ENCODE results near the gene CSMD2. TPM values are rescaled to one million over a fixed set of nuclear protein-coding genes. Genes with fewer than 3 reads are reported as not detected.

CSMD2 gene
- total and polyA plus RNA-seq, 2 experiments from 2014 or later: 5.3 to 16.6 TPM

DNA sequence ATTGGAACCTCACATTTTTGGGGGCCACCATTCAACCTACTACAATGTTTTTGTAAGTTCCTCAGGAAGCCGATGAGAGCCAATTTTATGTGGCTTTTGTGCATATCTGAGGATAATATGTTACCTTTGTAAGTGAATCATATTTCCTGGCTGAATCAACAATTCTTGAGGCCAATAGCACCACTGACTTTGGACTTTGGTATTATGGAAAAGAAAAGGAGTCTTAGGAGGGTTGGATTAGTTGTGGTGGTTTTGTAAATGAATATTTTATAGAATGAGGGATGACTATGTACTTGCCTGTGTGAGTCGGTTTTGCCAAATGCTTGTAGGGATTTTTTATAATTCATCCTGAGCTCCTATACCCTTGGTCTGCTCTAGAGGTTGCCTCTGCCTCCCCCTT, 482.7 kb downstream of the CSMD2 start:
- Mint-ChIP-seq H3K36me3 (ENCODE audit: low read depth) (peaks cover 34% of the 10 kb centered on the region), H3K27ac (no peak overlapping the region), H3K27me3 (ENCODE audit: insufficient read depth, low read depth, poor library complexity) (peaks cover 6% of the 10 kb centered on the region), H3K4me3 (no peak overlapping the region), H3K9me3 (peaks cover 7% of the 10 kb centered on the region; the same call in 2 of the 3 replicates), H3K4me1 (peaks cover 8% of the 10 kb centered on the region)
- Histone ChIP-seq H3K4me1 (ENCODE audit: insufficient read depth) (no peaks in the 10 kb centered on the region), H3K27ac (ENCODE audit: low read depth) (no peak overlapping the region), H3K9me2 (ENCODE audit: insufficient read depth) (no peaks in the 10 kb centered on the region), H3K4me2 (no peak overlapping the region), H3K27me3 (ENCODE audit: insufficient read depth) (no peaks in the 10 kb centered on the region), H4K20me1 (replicated peaks; ENCODE audit: insufficient read depth) (no peaks in the 10 kb centered on the region), H3K4me3 (no peak overlapping the region), H3K79me2 (replicated peaks; ENCODE audit: insufficient read depth) (no peaks in the 10 kb centered on the region), H3K36me3 (ENCODE audit: insufficient read depth) (no peaks in the 10 kb centered on the region), H3F3A (replicated peaks; ENCODE audit: low read depth) (no peaks in the 10 kb centered on the region), H2AFZ (no peak overlapping the region)
- no peak for ATAC-seq
- TF ChIP-seq, protein P1, sequence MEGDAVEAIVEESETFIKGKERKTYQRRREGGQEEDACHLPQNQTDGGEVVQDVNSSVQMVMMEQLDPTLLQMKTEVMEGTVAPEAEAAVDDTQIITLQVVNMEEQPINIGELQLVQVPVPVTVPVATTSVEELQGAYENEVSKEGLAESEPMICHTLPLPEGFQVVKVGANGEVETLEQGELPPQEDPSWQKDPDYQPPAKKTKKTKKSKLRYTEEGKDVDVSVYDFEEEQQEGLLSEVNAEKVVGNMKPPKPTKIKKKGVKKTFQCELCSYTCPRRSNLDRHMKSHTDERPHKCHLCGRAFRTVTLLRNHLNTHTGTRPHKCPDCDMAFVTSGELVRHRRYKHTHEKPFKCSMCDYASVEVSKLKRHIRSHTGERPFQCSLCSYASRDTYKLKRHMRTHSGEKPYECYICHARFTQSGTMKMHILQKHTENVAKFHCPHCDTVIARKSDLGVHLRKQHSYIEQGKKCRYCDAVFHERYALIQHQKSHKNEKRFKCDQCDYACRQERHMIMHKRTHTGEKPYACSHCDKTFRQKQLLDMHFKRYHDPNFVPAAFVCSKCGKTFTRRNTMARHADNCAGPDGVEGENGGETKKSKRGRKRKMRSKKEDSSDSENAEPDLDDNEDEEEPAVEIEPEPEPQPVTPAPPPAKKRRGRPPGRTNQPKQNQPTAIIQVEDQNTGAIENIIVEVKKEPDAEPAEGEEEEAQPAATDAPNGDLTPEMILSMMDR (conservative IDR thresholded peaks at IDR 0.05; ENCODE audit: low read depth in 2 of 2): no peak
- TF ChIP-seq ZNF331 (CRISPR knock-in tag; IDR thresholded peaks at IDR 0.05; ENCODE audit: low read depth) (no peak), JUNB (IDR thresholded peaks at IDR 0.05; ENCODE audit: unreplicated experiment) (no peak), ZNF114 (CRISPR knock-in tag; IDR thresholded peaks at IDR 0.05) (no peak), STAT1 (IDR thresholded peaks at IDR 0.05; ENCODE audit: unreplicated experiment) (no peak)
- TF ChIP-seq, protein P2, sequence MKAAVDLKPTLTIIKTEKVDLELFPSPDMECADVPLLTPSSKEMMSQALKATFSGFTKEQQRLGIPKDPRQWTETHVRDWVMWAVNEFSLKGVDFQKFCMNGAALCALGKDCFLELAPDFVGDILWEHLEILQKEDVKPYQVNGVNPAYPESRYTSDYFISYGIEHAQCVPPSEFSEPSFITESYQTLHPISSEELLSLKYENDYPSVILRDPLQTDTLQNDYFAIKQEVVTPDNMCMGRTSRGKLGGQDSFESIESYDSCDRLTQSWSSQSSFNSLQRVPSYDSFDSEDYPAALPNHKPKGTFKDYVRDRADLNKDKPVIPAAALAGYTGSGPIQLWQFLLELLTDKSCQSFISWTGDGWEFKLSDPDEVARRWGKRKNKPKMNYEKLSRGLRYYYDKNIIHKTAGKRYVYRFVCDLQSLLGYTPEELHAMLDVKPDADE (IDR thresholded peaks at IDR 0.05): no peak
- no peak for DNase-seq (ENCODE audit: low spot score)

DNA sequence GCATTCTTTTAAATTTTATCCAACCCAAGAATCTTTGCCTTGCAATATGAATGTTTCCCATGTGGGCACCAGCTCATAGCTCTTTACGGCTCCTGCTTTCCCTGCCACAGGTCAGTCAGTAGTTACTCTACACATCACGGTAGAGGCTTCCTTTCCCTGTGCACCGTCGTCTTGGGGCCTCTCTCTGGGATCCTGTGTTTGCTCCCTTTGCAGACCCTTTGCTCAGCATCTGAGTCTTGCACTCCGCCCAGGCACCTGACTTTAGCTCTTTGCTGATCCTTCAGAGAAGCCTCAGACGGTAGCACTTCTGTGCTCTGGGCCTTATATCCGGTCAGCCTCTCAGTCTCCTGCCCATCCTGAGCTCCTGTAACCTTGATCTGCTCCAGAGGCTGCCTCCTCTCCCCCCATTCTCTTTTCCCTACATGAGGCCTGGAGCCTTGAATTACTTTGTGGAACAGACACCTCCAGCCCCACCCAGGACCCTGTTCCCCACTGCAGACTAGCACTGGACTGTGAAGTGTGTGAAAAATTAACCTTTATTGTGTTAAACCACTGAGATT, 484.7 kb downstream of the CSMD2 start:
- H3K4me1 ChIP-seq (ENCODE audit: insufficient read depth): no peaks in the 10 kb centered on the region
- no peaks in the 10 kb centered on the region for H3K36me3 ChIP-seq (ENCODE audit: insufficient read depth)
- peaks cover 5% of the 10 kb centered on the region for H3K27me3 Mint-ChIP-seq (ENCODE audit: insufficient read depth, low read depth, poor library complexity)
- H3K27ac Mint-ChIP-seq: no peak overlapping the region
- no peaks in the 10 kb centered on the region for H4K20me1 ChIP-seq (replicated peaks; ENCODE audit: insufficient read depth)
- H3K9me3 Mint-ChIP-seq: peaks cover 16% of the 10 kb centered on the region; the same call in 2 of the 3 replicates
- H3K4me3 ChIP-seq: no peak overlapping the region
- H3K9me2 ChIP-seq (ENCODE audit: insufficient read depth): no peaks in the 10 kb centered on the region
- H3K79me2 ChIP-seq (replicated peaks; ENCODE audit: insufficient read depth): no peaks in the 10 kb centered on the region
- no peak overlapping the region for H3K27ac ChIP-seq (ENCODE audit: low read depth)
- DNase-seq (ENCODE audit: low spot score): no peak
- TF ChIP-seq POLR2AphosphoS5 (IDR thresholded peaks at IDR 0.05; ENCODE audit: low read depth): no peak
- TF ChIP-seq ZNF114 (CRISPR knock-in tag; IDR thresholded peaks at IDR 0.05): no peak
- no peak for TF ChIP-seq JUNB (IDR thresholded peaks at IDR 0.05; ENCODE audit: unreplicated experiment)
- peaks cover 35% of the 10 kb centered on the region for H3K36me3 Mint-ChIP-seq (ENCODE audit: low read depth)
- no peaks in the 10 kb centered on the region for H3K27me3 ChIP-seq (ENCODE audit: insufficient read depth)
- H3K4me2 ChIP-seq: no peak overlapping the region
- ATAC-seq: no peak
- H3K4me1 Mint-ChIP-seq: peaks cover 8% of the 10 kb centered on the region
- H2AFZ ChIP-seq: no peak overlapping the region
- no peaks in the 10 kb centered on the region for H3F3A ChIP-seq (replicated peaks; ENCODE audit: low read depth)
- no peak overlapping the region for H3K4me3 Mint-ChIP-seq

DNA sequence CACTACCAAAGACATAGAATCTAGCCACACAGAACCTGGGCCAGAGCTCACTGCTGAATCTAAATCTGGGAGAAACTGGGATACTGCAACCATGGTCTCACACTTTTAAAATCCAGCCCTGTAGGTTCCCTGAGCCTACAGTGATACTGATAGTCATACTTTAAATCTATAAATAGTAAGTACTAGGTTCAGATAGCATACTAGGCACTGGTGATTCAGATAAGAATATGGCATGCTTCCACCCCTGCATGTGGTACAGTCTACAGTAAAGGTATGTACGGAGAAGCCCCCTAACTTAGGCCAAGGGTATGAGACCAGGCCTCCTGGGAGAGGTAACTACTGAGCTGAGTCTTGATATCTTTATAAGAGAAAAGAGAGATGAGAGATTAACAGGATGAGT, 494.5 kb downstream of the CSMD2 start:
- Mint-ChIP-seq H3K27ac (no peak overlapping the region), H3K4me3 (no peak overlapping the region), H3K9me3 (peaks cover 54% of the 10 kb centered on the region), H3K36me3 (ENCODE audit: low read depth) (peaks cover 72% of the 10 kb centered on the region), H3K27me3 (ENCODE audit: insufficient read depth, low read depth, poor library complexity) (peaks cover 4% of the 10 kb centered on the region), H3K4me1 (no peaks in the 10 kb centered on the region)
- Histone ChIP-seq H3K4me3 (no peak overlapping the region), H4K20me1 (replicated peaks; ENCODE audit: insufficient read depth) (no peaks in the 10 kb centered on the region), H3K36me3 (ENCODE audit: insufficient read depth) (0 out of 2 replicates have a peak, but pooled peaks cover 2% of the 10 kb centered on the region), H3F3A (replicated peaks; ENCODE audit: low read depth) (no peaks in the 10 kb centered on the region), H2AFZ (no peak overlapping the region), H3K27me3 (ENCODE audit: insufficient read depth) (no peaks in the 10 kb centered on the region), H3K4me1 (ENCODE audit: insufficient read depth) (no peaks in the 10 kb centered on the region), H3K27ac (ENCODE audit: low read depth) (no peak overlapping the region), H3K79me2 (replicated peaks; ENCODE audit: insufficient read depth) (no peaks in the 10 kb centered on the region), H3K4me2 (no peak overlapping the region), H3K9me2 (ENCODE audit: insufficient read depth) (no peaks in the 10 kb centered on the region)
- ATAC-seq: no peak
- DNase-seq (ENCODE audit: low spot score): no peak
- TF ChIP-seq, protein P3, sequence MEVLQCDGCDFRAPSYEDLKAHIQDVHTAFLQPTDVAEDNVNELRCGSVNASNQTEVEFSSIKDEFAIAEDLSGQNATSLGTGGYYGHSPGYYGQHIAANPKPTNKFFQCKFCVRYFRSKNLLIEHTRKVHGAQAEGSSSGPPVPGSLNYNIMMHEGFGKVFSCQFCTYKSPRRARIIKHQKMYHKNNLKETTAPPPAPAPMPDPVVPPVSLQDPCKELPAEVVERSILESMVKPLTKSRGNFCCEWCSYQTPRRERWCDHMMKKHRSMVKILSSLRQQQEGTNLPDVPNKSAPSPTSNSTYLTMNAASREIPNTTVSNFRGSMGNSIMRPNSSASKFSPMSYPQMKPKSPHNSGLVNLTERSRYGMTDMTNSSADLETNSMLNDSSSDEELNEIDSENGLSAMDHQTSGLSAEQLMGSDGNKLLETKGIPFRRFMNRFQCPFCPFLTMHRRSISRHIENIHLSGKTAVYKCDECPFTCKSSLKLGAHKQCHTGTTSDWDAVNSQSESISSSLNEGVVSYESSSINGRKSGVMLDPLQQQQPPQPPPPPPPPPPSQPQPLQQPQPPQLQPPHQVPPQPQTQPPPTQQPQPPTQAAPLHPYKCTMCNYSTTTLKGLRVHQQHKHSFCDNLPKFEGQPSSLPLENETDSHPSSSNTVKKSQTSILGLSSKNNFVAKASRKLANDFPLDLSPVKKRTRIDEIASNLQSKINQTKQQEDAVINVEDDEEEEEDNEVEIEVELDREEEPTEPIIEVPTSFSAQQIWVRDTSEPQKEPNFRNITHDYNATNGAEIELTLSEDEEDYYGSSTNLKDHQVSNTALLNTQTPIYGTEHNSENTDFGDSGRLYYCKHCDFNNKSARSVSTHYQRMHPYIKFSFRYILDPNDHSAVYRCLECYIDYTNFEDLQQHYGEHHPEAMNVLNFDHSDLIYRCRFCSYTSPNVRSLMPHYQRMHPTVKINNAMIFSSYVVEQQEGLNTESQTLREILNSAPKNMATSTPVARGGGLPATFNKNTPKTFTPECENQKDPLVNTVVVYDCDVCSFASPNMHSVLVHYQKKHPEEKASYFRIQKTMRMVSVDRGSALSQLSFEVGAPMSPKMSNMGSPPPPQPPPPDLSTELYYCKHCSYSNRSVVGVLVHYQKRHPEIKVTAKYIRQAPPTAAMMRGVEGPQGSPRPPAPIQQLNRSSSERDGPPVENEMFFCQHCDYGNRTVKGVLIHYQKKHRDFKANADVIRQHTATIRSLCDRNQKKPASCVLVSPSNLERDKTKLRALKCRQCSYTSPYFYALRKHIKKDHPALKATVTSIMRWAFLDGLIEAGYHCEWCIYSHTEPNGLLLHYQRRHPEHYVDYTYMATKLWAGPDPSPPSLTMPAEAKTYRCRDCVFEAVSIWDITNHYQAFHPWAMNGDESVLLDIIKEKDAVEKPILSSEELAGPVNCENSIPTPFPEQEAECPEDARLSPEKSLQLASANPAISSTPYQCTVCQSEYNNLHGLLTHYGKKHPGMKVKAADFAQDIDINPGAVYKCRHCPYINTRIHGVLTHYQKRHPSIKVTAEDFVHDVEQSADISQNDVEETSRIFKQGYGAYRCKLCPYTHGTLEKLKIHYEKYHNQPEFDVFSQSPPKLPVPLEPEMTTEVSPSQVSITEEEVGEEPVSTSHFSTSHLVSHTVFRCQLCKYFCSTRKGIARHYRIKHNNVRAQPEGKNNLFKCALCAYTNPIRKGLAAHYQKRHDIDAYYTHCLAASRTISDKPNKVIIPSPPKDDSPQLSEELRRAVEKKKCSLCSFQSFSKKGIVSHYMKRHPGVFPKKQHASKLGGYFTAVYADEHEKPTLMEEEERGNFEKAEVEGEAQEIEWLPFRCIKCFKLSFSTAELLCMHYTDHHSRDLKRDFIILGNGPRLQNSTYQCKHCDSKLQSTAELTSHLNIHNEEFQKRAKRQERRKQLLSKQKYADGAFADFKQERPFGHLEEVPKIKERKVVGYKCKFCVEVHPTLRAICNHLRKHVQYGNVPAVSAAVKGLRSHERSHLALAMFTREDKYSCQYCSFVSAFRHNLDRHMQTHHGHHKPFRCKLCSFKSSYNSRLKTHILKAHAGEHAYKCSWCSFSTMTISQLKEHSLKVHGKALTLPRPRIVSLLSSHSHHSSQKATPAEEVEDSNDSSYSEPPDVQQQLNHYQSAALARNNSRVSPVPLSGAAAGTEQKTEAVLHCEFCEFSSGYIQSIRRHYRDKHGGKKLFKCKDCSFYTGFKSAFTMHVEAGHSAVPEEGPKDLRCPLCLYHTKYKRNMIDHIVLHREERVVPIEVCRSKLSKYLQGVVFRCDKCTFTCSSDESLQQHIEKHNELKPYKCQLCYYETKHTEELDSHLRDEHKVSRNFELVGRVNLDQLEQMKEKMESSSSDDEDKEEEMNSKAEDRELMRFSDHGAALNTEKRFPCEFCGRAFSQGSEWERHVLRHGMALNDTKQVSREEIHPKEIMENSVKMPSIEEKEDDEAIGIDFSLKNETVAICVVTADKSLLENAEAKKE (CRISPR knock-in tag; IDR thresholded peaks at IDR 0.05): no peak
- no peak for TF ChIP-seq ZNF331 (CRISPR knock-in tag; IDR thresholded peaks at IDR 0.05; ENCODE audit: low read depth)
